HepG2 (cell line): ENCODE results near the gene DKKL1. TPM values are rescaled to one million over a fixed set of nuclear protein-coding genes. Genes with fewer than 3 reads are reported as not detected.
A peak's percentile ranks its signal among the peaks of the same experiment; 100 is the strongest.

Experiments
- ATAC-seq: fragments of 200-7000 bp; cut with Tn5 transposase; 3 replicates; pipeline ENCODE4 v1.9.1; 2020; ENCODE audit warnings: mild to moderate bottlenecking, moderate library complexity
- BruUV-seq: library from RNA; stranded (reverse); fragments of 400-500 nt; replicated peaks from 2 replicates; lab custom pipeline; 2021; lab: Mats Ljungman, UMichigan
- CTCF ChIA-PET: fragments of 300-600 bp; formaldehyde crosslinking; extraction: SDS; loops from one replicate; lab custom pipeline; 2021; ENCODE audit warnings: low total read pairs, inconsistent platforms, low intra/inter-chr PET ratio; lab: Yijun Ruan, JAX
- POLR2A ChIA-PET: fragments of 350-600 bp; sonication (Branson Sonifier 250); formaldehyde crosslinking; loops from one replicate; lab custom pipeline; 2020; ENCODE audit warnings: antibody characterized with exemption, inconsistent platforms; lab: Yijun Ruan, JAX
- DNase-seq: peaks from one replicate; pipeline ENCODE4 v3.0.0-alpha.2; 2015; ENCODE audit warnings: low spot score
- FAIRE-seq: peaks from 3 replicates; lab custom pipeline; 2011; peaks lifted over from hg19 to GRCh38; lab: Jason Lieb, UNC
- H2AFZ ChIP-seq: one replicate; pipeline ENCODE4 v1.6.1; 2011; ENCODE audit warnings: low read length, inconsistent platforms
- H3K27ac ChIP-seq: fragments of 300-600 bp; 3 replicates; pipeline ENCODE4 v1.8.0; 2011; ENCODE audit warnings: mixed run types, mild to moderate bottlenecking, mixed read lengths, low read length, inconsistent platforms; ENCODE audit not compliant: insufficient read depth; ENCODE audit errors: extremely low read length
- H3K27me3 ChIP-seq, 2 experiments: fragments of 200-600 bp in 1 of 2; 2 replicates in 1 of 2; 3 replicates in 1 of 2; pipeline versions ENCODE4 v1.6.0 to v1.8.0; 2011; ENCODE audit warnings: low read length in 2 of 2, mild to moderate bottlenecking in 2 of 2, moderate library complexity in 2 of 2, inconsistent platforms in 1 of 2; ENCODE audit not compliant: insufficient read depth in 2 of 2, control insufficient read depth in 1 of 2
- H3K36me3 ChIP-seq, 2 experiments: fragments of 200-600 bp in 1 of 2; replicated peaks in 1 of 2; 2 replicates in 1 of 2; 3 replicates in 1 of 2; pipeline versions ENCODE4 v1.5.1 to v1.8.0; 2011; ENCODE audit warnings: low read length in 2 of 2, inconsistent platforms in 1 of 2; ENCODE audit not compliant: insufficient read depth in 2 of 2, control insufficient read depth in 1 of 2
- H3K4me1 ChIP-seq: 2 replicates; pipeline ENCODE4 v1.5.1; 2012; ENCODE audit warnings: low read length, inconsistent platforms; ENCODE audit not compliant: insufficient read depth
- H3K4me2 ChIP-seq: 2 replicates; pipeline ENCODE4 v1.6.0; 2011; ENCODE audit warnings: low read depth, low read length, inconsistent platforms
- H3K4me3 ChIP-seq, 3 experiments: fragments of 200-600 bp in 1 of 3; sonication (generic), shearing (Covaris generic) in 1 of 3; replicated peaks in 1 of 3; 2 replicates each; pipeline ENCODE4 v1.5.1; 2011 to 2016; ENCODE audit warnings: low read length in 3 of 3, inconsistent platforms in 2 of 3, low read depth in 2 of 3, mild to moderate bottlenecking in 2 of 3, control low read depth in 1 of 3, mixed read lengths in 1 of 3; ENCODE audit not compliant: insufficient read depth in 1 of 3
- H3K79me2 ChIP-seq: one replicate; pipeline ENCODE4 v1.6.1; 2011; ENCODE audit warnings: low read length, inconsistent platforms; ENCODE audit not compliant: insufficient read depth
- H3K9ac ChIP-seq: 2 replicates; pipeline ENCODE4 v1.6.0; 2011; ENCODE audit warnings: mild to moderate bottlenecking, low read depth, low read length, inconsistent platforms; ENCODE audit not compliant: insufficient read depth
- H3K9me3 ChIP-seq: 2 replicates; pipeline ENCODE4 v1.5.1; 2012; ENCODE audit warnings: mild to moderate bottlenecking, low read length
- H4K20me1 ChIP-seq: 2 replicates; pipeline ENCODE4 v1.6.0; 2011; ENCODE audit warnings: inconsistent platforms, mild to moderate bottlenecking, low read length, moderate library complexity; ENCODE audit not compliant: insufficient read depth
- AGO2 ChIP-seq: fragments of 200-400 bp; formaldehyde crosslinking; optimal IDR thresholded peaks from 2 replicates; pipeline ENCODE3; 2017; ENCODE audit warnings: mild to moderate bottlenecking, low read depth, low read length, moderate library complexity
- ARNTL ChIP-seq: sonication (generic); formaldehyde crosslinking; IDR thresholded peaks from 2 replicates; pipeline ENCODE4 v1.4.0; 2020; ENCODE audit warnings: mild to moderate bottlenecking, missing genetic modification reagents
- CCAR2 ChIP-seq: fragments of 200-400 bp; formaldehyde crosslinking; optimal IDR thresholded peaks from 2 replicates; pipeline ENCODE3; 2018; ENCODE audit warnings: low read depth, mild to moderate bottlenecking, low read length, moderate library complexity
- CREB1 ChIP-seq, 2 experiments: fragments of 450-650 bp in 1 of 2; IDR thresholded peaks; 2 replicates each; pipeline ENCODE4 v1.6.1; 2016 to 2017; ENCODE audit warnings: control low read depth in 1 of 2, mild to moderate bottlenecking in 1 of 2, missing compliant biosample characterization in 1 of 2, missing genetic modification characterization in 1 of 2
- RARA ChIP-seq: IDR thresholded peaks from 2 replicates; pipeline ENCODE4 v1.6.1; 2016; ENCODE audit warnings: missing genetic modification reagents, missing compliant biosample characterization
- SIX1 ChIP-seq: sonication (generic); formaldehyde crosslinking; IDR thresholded peaks from 2 replicates; pipeline ENCODE4 v1.4.0; 2020; ENCODE audit warnings: missing genetic modification reagents, borderline replicate concordance
- ZFP36L1 ChIP-seq: sonication (generic); formaldehyde crosslinking; IDR thresholded peaks from 2 replicates; pipeline ENCODE4 v1.8.0; 2022; ENCODE audit warnings: mild to moderate bottlenecking, missing genetic modification reagents, moderate library complexity
- ZNF205 ChIP-seq: IDR thresholded peaks from 2 replicates; pipeline ENCODE4 v1.6.1; 2018; ENCODE audit warnings: missing biosample characterization, missing genetic modification reagents
- ZNF235 ChIP-seq: sonication (generic); formaldehyde crosslinking; IDR thresholded peaks from 2 replicates; pipeline ENCODE4 v1.8.1; 2023; ENCODE audit warnings: mild to moderate bottlenecking, missing genetic modification reagents, borderline replicate concordance
- ZNF256 ChIP-seq: sonication (generic); formaldehyde crosslinking; conservative IDR thresholded peaks from 2 replicates; pipeline ENCODE4 v1.4.0; 2020; ENCODE audit warnings: missing genetic modification reagents
- ZNF260 ChIP-seq: sonication (generic); formaldehyde crosslinking; IDR thresholded peaks from 2 replicates; pipeline ENCODE4 v1.4.0; 2020; ENCODE audit warnings: missing genetic modification reagents, low read depth, mild to moderate bottlenecking, borderline replicate concordance
- ZNF549 ChIP-seq: sonication (generic); formaldehyde crosslinking; IDR thresholded peaks from 2 replicates; pipeline ENCODE4 v1.5.0; 2020; ENCODE audit warnings: missing genetic modification reagents
- ZNF556 ChIP-seq: sonication (generic); formaldehyde crosslinking; IDR thresholded peaks from 2 replicates; pipeline ENCODE4 v1.4.0; 2020; ENCODE audit warnings: mild to moderate bottlenecking, missing genetic modification reagents, borderline replicate concordance
- ZNF557 ChIP-seq: sonication (generic); formaldehyde crosslinking; IDR thresholded peaks from 2 replicates; pipeline ENCODE4 v1.4.0; 2020; ENCODE audit warnings: missing genetic modification reagents
- ZNF746 ChIP-seq: sonication (generic); formaldehyde crosslinking; IDR thresholded peaks from 2 replicates; pipeline ENCODE4 v1.8.0; 2022; ENCODE audit warnings: mild to moderate bottlenecking, missing genetic modification reagents
- ZSCAN22 ChIP-seq: sonication (generic); formaldehyde crosslinking; IDR thresholded peaks from 2 replicates; pipeline ENCODE4 v1.4.0; 2020; ENCODE audit warnings: mild to moderate bottlenecking, missing genetic modification reagents
- WGBS: methylation state at CpG from one replicate; pipeline ENCODE4 v1.1.6; 2017; ENCODE audit warnings: low lambda C conversion rate; 5-methylcytosine and 5-hydroxymethylcytosine counted together
- in situ Hi-C: cut with HindIII; loops from 2 replicates; pipeline ENCODE4 v1.10.0; 2017; ENCODE audit warnings: low pct_unique_long_range_greater_than_20kb; ENCODE audit not compliant: extremely low pct_ligation_motif_present
- intact Hi-C: fragments of 100-400 bp; cut with micrococcal nuclease; formaldehyde crosslinking; loops from one replicate; pipeline ENCODE4 v1.10.0; 2022; ENCODE audit not compliant: unreplicated experiment
- polyA plus RNA-seq, 8 experiments: library from polyadenylated mRNA; depleted of rRNA in 3 of 8; stranded (reverse) in 7 of 8; unstranded in 1 of 8; fragments of >200 nt; fragmentation: Illumina TruSeq in 4 of 8; extraction: Trizol in 4 of 8; gene quantifications; 2 replicates each; pipeline versions ENCODE4 v1.2.1 to v1.2.3, GENCODE V29; 2011 to 2016; ENCODE audit warnings: low read depth in 4 of 8, missing spikeins in 1 of 8, mixed read lengths in 1 of 8; ENCODE audit not compliant: insufficient read depth in 1 of 8
- total RNA-seq, 5 experiments: library from RNA; depleted of rRNA; stranded (reverse); fragments of >200 nt; fragmentation: Illumina TruSeq; extraction: Trizol; gene quantifications; 2 replicates each; pipeline ENCODE4 v1.2.3, GENCODE V29; 2016; ENCODE audit warnings: low read depth in 1 of 5
- TF ChIP-seq, protein P1 (sequence below): conservative IDR thresholded peaks from 2 replicates; pipeline ENCODE4 v1.6.1; 2018; ENCODE audit warnings: missing genetic modification reagents
- TF ChIP-seq, protein P2 (sequence below): sonication (generic); formaldehyde crosslinking; IDR thresholded peaks from 2 replicates; pipeline ENCODE4 v1.4.0; 2020; ENCODE audit warnings: missing genetic modification reagents, borderline replicate concordance
- TF ChIP-seq, protein P3 (sequence below): sonication (generic); formaldehyde crosslinking; IDR thresholded peaks from 2 replicates; pipeline ENCODE4 v1.5.0; 2020; ENCODE audit warnings: mild to moderate bottlenecking, missing genetic modification reagents

DKKL1 gene
- total and polyA plus RNA-seq, 2 of the 13 experiments (the other 11 are each of a cell fraction or from before 2014, with no cell fraction given), result 0.30 to 0.31 TPM

DNA sequence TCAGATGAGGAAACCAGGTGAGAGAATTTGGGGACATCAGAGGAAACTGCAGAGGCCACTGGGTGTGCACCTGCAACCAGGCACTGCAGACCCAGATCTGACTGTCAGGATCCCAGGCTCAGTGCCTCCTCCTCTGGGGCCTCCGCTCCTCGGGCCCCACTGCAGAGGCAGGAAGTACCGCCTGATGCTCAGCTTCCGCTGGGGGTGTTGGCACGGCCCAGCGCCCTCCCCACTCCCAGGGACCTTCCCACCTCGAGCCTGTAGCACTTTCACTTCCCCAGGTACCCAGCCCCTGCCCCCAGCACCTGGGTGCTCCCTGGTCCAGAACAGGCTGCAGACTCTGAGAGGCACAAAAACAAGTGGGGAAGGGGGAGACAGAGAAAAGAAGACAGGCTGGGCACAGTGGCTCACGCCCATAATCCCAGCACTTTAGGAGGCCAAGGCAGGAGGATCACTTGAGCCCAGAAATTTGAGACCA lies 29.8 kb upstream of the DKKL1 start:
- POLR2A ChIA-PET, result no interaction called here
- DNase-seq, result no peak
- no peak for TF ChIP-seq CREB1 (IDR thresholded peaks at IDR 0.05)
- TF ChIP-seq CREB1 (CRISPR knock-in tag; IDR thresholded peaks at IDR 0.05), result no peak
- TF ChIP-seq ZSCAN22, result no peak
- no peak for TF ChIP-seq ZFP36L1 (CRISPR knock-in tag)
- TF ChIP-seq ZNF557 (CRISPR knock-in tag), result no peak
- no peak for TF ChIP-seq ZNF260 (CRISPR knock-in tag)
- no peak for TF ChIP-seq ZNF746 (CRISPR knock-in tag)
- TF ChIP-seq RARA (CRISPR knock-in tag), result no peak
- no peak for TF ChIP-seq ZNF256 (CRISPR knock-in tag)
- TF ChIP-seq, protein P1, sequence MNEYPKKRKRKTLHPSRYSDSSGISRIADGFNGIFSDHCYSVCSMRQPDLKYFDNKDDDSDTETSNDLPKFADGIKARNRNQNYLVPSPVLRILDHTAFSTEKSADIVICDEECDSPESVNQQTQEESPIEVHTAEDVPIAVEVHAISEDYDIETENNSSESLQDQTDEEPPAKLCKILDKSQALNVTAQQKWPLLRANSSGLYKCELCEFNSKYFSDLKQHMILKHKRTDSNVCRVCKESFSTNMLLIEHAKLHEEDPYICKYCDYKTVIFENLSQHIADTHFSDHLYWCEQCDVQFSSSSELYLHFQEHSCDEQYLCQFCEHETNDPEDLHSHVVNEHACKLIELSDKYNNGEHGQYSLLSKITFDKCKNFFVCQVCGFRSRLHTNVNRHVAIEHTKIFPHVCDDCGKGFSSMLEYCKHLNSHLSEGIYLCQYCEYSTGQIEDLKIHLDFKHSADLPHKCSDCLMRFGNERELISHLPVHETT, result no peak
- TF ChIP-seq ZNF556 (CRISPR knock-in tag), result no peak
- no peak for TF ChIP-seq SIX1 (CRISPR knock-in tag)
- TF ChIP-seq CCAR2, result no peak
- TF ChIP-seq ZNF549 (CRISPR knock-in tag), result no peak
- TF ChIP-seq, protein P2, sequence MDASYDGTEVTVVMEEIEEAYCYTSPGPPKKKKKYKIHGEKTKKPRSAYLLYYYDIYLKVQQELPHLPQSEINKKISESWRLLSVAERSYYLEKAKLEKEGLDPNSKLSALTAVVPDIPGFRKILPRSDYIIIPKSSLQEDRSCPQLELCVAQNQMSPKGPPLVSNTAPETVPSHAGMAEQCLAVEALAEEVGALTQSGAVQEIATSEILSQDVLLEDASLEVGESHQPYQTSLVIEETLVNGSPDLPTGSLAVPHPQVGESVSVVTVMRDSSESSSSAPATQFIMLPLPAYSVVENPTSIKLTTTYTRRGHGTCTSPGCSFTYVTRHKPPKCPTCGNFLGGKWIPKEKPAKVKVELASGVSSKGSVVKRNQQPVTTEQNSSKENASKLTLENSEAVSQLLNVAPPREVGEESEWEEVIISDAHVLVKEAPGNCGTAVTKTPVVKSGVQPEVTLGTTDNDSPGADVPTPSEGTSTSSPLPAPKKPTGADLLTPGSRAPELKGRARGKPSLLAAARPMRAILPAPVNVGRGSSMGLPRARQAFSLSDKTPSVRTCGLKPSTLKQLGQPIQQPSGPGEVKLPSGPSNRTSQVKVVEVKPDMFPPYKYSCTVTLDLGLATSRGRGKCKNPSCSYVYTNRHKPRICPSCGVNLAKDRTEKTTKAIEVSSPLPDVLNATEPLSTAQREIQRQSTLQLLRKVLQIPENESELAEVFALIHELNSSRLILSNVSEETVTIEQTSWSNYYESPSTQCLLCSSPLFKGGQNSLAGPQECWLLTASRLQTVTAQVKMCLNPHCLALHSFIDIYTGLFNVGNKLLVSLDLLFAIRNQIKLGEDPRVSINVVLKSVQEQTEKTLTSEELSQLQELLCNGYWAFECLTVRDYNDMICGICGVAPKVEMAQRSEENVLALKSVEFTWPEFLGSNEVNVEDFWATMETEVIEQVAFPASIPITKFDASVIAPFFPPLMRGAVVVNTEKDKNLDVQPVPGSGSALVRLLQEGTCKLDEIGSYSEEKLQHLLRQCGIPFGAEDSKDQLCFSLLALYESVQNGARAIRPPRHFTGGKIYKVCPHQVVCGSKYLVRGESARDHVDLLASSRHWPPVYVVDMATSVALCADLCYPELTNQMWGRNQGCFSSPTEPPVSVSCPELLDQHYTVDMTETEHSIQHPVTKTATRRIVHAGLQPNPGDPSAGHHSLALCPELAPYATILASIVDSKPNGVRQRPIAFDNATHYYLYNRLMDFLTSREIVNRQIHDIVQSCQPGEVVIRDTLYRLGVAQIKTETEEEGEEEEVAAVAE (CRISPR knock-in tag), result no peak
- no peak for TF ChIP-seq ARNTL (CRISPR knock-in tag)
- no peak for TF ChIP-seq AGO2
- TF ChIP-seq ZNF205 (CRISPR knock-in tag), result no peak
- no peak for TF ChIP-seq ZNF235 (CRISPR knock-in tag)
- TF ChIP-seq, protein P3, sequence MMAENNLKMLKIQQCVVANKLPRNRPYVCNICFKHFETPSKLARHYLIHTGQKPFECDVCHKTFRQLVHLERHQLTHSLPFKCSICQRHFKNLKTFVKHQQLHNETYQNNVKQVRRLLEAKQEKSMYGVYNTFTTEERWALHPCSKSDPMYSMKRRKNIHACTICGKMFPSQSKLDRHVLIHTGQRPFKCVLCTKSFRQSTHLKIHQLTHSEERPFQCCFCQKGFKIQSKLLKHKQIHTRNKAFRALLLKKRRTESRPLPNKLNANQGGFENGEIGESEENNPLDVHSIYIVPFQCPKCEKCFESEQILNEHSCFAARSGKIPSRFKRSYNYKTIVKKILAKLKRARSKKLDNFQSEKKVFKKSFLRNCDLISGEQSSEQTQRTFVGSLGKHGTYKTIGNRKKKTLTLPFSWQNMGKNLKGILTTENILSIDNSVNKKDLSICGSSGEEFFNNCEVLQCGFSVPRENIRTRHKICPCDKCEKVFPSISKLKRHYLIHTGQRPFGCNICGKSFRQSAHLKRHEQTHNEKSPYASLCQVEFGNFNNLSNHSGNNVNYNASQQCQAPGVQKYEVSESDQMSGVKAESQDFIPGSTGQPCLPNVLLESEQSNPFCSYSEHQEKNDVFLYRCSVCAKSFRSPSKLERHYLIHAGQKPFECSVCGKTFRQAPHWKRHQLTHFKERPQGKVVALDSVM, result peak; percentile 37; the same call in 1 of the 2 replicates

More for the DNA sequence above, 29.8 kb upstream of the DKKL1 start:
- no peak for FAIRE-seq
- Histone ChIP-seq H3K27me3 (no peaks in the 10 kb centered on the region), H3K4me2 (peak overlapping the region; percentile 23; the same call in 1 of the 2 replicates), H3K79me2 (no peaks in the 10 kb centered on the region), H4K20me1 (no peaks in the 10 kb centered on the region), H3K4me3 (no peak overlapping the region; a peak in 1 of 6 replicates), H3K4me1 (peaks cover 35% of the 10 kb centered on the region), H3K9me3 (no peaks in the 10 kb centered on the region), H3K9ac (no peak overlapping the region), H3K27ac (no peak overlapping the region), H3K36me3 (no peaks in the 10 kb centered on the region), H2AFZ (no peak overlapping the region)
- WGBS, result 44% methylated on average over 2 of the region's 8 CpGs
- in situ Hi-C loops (no loop called here), intact Hi-C loops (no loop called here)
- BruUV-seq, result no TSS peak
- ATAC-seq, result no peak
- CTCF ChIA-PET, result no interaction called here
